HCT116 (cell line): ENCODE results near the gene CCR5AS.

Experiments
- EGR1 ChIP-seq: IDR thresholded peaks from 2 replicates; pipeline ENCODE4 v1.6.1; 2012; ENCODE audit warnings: low read depth
- EZH2 ChIP-seq: fragments of 200-600 bp; sonication (generic); IDR thresholded peaks from 2 replicates; pipeline ENCODE4 v1.6.1; 2017; ENCODE audit warnings: antibody characterized with exemption, mixed run types
- JUND ChIP-seq: IDR thresholded peaks from 2 replicates; pipeline ENCODE4 v1.6.1; 2012
- POLR2A ChIP-seq: IDR thresholded peaks from 2 replicates; pipeline ENCODE4 v1.7.0; 2011; ENCODE audit warnings: borderline replicate concordance; ENCODE audit not compliant: insufficient read depth, insufficient read length; ENCODE audit errors: extremely low read depth
- SP1 ChIP-seq: IDR thresholded peaks from 2 replicates; pipeline ENCODE4 v1.6.1; 2012; ENCODE audit warnings: low read depth
- TCF7L2 ChIP-seq: IDR thresholded peaks from 2 replicates; pipeline ENCODE4 v1.7.0; 2011; ENCODE audit warnings: borderline replicate concordance, inconsistent platforms; ENCODE audit not compliant: insufficient read depth, insufficient read length; ENCODE audit errors: extremely low read depth
- ZNF274 ChIP-seq: fragments of 200-500 bp; sonication (Bioruptor generic); IDR thresholded peaks from 2 replicates; pipeline ENCODE4 v1.6.1; 2014; ENCODE audit warnings: mild to moderate bottlenecking, low read depth, low read length, inconsistent platforms
- TF ChIP-seq, protein P1 (sequence below), 3 experiments: fragments of 200-600 bp in 1 of 3; sonication (generic) in 1 of 3; IDR thresholded peaks in 2 of 3; conservative IDR thresholded peaks in 1 of 3; 2 replicates each; pipeline ENCODE4 v1.5.1; 2012 to 2017; ENCODE audit warnings: low read depth in 2 of 3, low read length in 2 of 3, antibody characterized with exemption in 1 of 3, borderline replicate concordance in 1 of 3, control low read depth in 1 of 3, mild to moderate bottlenecking in 1 of 3, mixed read lengths in 1 of 3, mixed run types in 1 of 3, moderate library complexity in 1 of 3; ENCODE audit not compliant: insufficient read depth in 1 of 3
- TF ChIP-seq, protein P2 (sequence below): IDR thresholded peaks from 2 replicates; pipeline ENCODE4 v1.6.1; 2012; ENCODE audit warnings: low read depth
- TF ChIP-seq, protein P3 (sequence below): IDR thresholded peaks from 2 replicates; pipeline ENCODE4 v1.6.1; 2012

DNA sequence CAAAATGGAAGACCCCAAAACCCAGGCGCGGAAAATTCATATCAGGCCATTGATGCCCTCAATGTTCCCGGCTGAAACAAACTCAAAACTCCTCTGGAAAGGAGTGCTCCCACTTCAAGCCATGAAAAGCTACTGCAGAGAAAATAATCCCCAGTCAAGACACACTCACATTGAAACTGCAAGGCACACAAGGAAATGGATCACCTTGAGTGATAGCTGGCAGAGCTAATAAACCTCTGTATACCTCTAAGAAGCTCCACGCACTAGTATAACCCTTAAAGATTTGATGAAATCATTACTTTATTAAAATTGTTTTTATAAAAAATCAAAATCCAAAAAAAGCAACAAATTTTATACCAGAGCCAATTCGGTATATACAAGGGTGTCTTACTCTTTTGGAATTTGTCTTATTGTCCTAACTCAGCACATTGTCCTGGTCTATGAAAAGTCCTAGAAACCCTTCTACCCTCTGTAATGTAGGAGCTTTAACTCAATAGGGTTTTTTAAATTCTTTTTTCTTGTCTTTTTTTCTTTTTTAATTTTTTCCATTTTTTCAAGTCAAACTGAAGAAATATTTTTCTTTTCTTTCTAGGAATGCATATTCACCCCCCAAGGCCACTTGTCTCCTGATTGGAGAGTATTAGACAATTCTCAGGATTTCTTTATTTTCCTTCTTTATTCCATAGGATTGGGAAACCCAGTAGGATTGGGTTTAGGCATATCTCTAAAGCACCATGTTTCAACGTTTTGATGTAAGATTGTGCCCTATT, 8.5 kb downstream of the CCR5AS start:
- TF ChIP-seq ZNF274: no peak
- no peak for TF ChIP-seq EZH2
- TF ChIP-seq, protein P1, sequence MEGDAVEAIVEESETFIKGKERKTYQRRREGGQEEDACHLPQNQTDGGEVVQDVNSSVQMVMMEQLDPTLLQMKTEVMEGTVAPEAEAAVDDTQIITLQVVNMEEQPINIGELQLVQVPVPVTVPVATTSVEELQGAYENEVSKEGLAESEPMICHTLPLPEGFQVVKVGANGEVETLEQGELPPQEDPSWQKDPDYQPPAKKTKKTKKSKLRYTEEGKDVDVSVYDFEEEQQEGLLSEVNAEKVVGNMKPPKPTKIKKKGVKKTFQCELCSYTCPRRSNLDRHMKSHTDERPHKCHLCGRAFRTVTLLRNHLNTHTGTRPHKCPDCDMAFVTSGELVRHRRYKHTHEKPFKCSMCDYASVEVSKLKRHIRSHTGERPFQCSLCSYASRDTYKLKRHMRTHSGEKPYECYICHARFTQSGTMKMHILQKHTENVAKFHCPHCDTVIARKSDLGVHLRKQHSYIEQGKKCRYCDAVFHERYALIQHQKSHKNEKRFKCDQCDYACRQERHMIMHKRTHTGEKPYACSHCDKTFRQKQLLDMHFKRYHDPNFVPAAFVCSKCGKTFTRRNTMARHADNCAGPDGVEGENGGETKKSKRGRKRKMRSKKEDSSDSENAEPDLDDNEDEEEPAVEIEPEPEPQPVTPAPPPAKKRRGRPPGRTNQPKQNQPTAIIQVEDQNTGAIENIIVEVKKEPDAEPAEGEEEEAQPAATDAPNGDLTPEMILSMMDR (IDR thresholded peaks at IDR 0.05 in 2 of 3, conservative IDR thresholded peaks at IDR 0.05 in 1 of 3; ENCODE audit: borderline replicate concordance in 1 of 3, insufficient read depth in 1 of 3, low read depth in 2 of 3, low read length in 2 of 3): no peak
- TF ChIP-seq JUND: no peak
- TF ChIP-seq, protein P2, sequence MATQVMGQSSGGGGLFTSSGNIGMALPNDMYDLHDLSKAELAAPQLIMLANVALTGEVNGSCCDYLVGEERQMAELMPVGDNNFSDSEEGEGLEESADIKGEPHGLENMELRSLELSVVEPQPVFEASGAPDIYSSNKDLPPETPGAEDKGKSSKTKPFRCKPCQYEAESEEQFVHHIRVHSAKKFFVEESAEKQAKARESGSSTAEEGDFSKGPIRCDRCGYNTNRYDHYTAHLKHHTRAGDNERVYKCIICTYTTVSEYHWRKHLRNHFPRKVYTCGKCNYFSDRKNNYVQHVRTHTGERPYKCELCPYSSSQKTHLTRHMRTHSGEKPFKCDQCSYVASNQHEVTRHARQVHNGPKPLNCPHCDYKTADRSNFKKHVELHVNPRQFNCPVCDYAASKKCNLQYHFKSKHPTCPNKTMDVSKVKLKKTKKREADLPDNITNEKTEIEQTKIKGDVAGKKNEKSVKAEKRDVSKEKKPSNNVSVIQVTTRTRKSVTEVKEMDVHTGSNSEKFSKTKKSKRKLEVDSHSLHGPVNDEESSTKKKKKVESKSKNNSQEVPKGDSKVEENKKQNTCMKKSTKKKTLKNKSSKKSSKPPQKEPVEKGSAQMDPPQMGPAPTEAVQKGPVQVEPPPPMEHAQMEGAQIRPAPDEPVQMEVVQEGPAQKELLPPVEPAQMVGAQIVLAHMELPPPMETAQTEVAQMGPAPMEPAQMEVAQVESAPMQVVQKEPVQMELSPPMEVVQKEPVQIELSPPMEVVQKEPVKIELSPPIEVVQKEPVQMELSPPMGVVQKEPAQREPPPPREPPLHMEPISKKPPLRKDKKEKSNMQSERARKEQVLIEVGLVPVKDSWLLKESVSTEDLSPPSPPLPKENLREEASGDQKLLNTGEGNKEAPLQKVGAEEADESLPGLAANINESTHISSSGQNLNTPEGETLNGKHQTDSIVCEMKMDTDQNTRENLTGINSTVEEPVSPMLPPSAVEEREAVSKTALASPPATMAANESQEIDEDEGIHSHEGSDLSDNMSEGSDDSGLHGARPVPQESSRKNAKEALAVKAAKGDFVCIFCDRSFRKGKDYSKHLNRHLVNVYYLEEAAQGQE: no peak
- TF ChIP-seq, protein P3, sequence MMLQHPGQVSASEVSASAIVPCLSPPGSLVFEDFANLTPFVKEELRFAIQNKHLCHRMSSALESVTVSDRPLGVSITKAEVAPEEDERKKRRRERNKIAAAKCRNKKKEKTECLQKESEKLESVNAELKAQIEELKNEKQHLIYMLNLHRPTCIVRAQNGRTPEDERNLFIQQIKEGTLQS: no peak
- no peak for TF ChIP-seq TCF7L2
- TF ChIP-seq POLR2A: no peak
- TF ChIP-seq EGR1: no peak
- TF ChIP-seq SP1: no peak
